ES-I3 (cell line): ENCODE measurements around the gene THAP8.
"Not testable (repeated sequence)": the region's sequence is repeated elsewhere in the genome, so short reads cannot be mapped to it uniquely, and the experiment has no call there.

Experiments used
- H3K36me3 ChIP-seq: 2 replicates; pipeline ENCODE4 v1.6.1; 2013; ENCODE audit warnings: mild to moderate bottlenecking, low read length, control low read depth, moderate library complexity; ENCODE audit not compliant: insufficient read depth
- H3K4me1 ChIP-seq: 2 replicates; pipeline ENCODE4 v1.6.1; 2013; ENCODE audit warnings: mild to moderate bottlenecking, control low read depth, low read length; ENCODE audit not compliant: insufficient read depth
- H3K9ac ChIP-seq: 2 replicates; pipeline ENCODE4 v1.6.1; 2013; ENCODE audit warnings: low read depth, mild to moderate bottlenecking, low read length, moderate library complexity
- H3K9me3 ChIP-seq: 2 replicates; pipeline ENCODE4 v1.6.1; 2013; ENCODE audit warnings: mild to moderate bottlenecking, low read length, moderate library complexity; ENCODE audit not compliant: control insufficient read depth, insufficient read depth

THAP8 gene

DNA sequence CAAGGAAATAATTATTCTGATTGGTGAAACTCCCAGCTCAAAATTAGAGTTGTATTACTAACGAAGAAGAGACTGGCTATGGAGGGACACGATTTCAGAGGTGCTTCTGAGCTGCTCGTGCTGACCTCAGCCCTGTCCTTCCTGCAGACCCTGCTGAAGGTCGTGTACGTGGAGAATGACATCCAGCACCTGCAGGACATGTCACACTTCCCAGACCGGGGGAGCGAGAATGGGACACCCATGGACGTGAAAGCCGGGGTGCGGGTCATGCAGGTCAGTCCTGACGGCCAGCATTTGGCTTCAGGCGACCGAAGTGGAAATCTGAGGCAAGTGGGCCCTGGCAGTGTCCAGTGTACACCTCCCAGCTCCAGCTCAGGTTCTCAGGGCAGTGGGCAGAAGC, 28.8 kb upstream of the THAP8 start:
- Histone ChIP-seq H3K4me1 (no peaks in the 10 kb centered on the region), H3K36me3 (peaks cover 13% of the 10 kb centered on the region), H3K9ac (no peak overlapping the region), H3K9me3 (no peaks in the 10 kb centered on the region)

DNA sequence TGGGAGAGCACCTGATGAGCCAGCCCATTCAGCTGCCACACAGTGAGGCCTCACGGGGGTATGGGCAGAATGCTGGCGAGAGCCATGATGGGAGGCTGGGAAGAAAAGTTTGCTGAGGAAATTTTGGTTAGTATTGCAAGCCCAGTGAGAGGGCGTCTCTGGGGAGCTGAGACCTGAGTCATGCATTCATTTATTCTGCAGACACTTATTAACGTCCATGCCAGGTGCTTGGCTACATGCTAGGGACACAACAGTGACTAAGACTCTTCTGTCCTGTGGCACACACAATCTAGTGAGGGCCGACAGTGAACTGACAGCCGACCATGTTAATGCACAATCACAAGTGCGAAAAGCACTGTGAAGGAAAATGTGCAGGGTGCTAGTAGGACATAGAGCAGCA, 27.8 kb upstream of the THAP8 start:
- Histone ChIP-seq H3K4me1 (no peaks in the 10 kb centered on the region), H3K9me3 (no peaks in the 10 kb centered on the region), H3K36me3 (peaks cover 10% of the 10 kb centered on the region), H3K9ac (no peak overlapping the region)

DNA sequence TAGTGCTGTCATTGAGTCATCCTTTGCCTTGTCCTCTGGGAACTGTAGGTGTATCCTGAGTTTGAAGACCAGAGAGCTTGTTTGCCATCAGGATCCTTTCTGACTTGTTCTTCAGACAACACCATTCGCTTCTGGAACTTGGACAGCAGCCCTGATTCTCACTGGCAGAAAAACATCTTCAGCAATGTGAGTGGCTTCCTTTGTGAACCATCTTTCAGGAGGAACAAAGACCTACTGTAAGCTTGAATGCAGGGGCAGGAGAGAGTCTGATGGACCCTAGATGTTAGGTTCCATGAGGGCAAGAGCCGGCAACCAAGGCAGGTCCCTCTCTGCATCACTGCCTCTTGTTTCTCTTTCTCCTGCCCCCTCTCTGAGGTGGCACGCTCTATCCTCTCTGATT, 27.3 kb upstream of the THAP8 start:
- Histone ChIP-seq H3K9ac (no peak overlapping the region), H3K4me1 (no peaks in the 10 kb centered on the region), H3K36me3 (peaks cover 7% of the 10 kb centered on the region), H3K9me3 (no peaks in the 10 kb centered on the region)

DNA sequence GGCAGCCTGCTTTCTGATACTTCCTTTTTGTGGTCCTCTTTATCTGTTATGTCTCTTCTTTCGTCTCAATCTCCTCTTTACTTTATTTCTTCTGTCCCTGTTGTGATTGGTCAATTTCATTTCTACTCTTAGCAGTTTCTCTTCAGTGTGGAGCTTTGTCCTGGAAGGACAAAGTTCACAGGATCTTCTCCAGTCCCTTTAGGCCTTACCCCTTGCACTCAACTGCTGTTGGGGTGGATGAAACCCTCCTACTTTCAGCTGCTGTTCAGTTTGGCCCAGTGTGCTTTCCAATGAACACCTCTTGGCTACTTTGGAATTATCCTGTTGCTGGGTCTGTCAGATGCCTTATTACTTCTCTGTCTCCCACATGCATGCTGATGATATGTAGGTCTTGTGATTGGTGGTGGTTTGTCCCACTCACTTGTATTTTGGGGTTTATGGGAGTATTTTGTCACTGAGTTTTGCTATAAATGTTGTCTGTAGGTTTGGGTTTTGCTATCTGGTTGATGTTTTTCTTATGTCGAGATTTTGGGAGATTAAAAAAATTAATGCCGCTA, 25.4 kb upstream of the THAP8 start:
- Histone ChIP-seq H3K4me1 (no peaks in the 10 kb centered on the region), H3K36me3 (peaks cover 5% of the 10 kb centered on the region), H3K9me3 (no peaks in the 10 kb centered on the region), H3K9ac (no peak overlapping the region)

DNA sequence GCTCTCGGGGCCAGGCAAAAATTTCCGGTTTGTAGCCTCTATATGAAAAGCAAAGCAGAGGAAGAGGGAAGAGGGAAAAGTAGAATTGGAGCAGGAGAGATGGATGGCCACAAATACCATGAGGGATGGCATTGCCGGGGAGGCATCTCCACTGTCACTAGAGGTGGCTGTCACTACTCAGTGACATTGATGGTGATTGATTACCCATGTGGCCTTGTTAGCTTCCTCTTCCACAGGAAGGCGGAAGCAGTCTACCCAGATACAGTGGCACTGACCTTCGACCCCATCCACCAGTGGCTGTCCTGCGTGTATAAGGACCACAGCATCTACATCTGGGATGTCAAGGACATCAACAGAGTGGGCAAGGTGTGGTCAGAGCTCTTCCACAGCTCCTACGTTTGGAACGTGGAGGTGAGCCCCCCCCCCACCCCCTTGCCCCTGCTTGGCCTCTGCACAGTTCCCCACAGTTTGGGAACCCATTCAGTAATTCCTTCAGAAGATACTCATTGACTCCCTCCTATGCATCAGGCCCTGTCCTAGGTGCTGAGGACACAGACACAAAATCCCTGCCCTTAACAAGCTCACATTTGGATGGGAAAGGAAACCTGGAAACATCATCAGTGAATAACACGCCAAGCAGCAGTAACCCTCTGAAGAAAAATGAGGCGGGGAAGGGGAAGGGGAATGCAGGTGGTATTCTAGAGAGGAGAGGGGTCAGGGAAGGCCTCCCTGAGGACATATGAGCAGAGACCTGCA, 19.2 kb upstream of the THAP8 start:
- Histone ChIP-seq H3K4me1 (no peaks in the 10 kb centered on the region), H3K36me3 (peaks cover 8% of the 10 kb centered on the region; the same call in 1 of the 2 replicates), H3K9me3 (no peaks in the 10 kb centered on the region), H3K9ac (no peak overlapping the region)

DNA sequence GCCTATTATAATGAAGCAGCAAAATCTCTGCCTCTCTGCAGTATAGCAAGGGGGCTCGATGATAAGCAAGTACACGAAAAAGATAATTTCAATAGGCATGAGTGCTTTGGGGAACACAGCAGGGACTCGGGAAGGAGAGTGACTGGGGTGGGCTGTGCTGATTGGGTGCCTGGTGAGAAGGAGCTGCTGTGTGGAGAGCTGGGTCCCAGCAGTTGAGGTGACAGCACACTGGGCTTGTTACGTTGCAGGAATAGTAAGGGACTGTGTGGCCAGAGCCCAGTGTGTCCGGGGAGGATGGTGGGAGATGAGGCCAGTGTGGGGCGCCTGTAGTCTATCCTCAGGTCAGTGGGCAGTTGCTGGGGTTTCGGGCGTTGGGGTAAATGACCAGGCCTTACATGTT, 18.0 kb upstream of the THAP8 start:
- no peak overlapping the region for H3K9ac ChIP-seq
- H3K36me3 ChIP-seq = peaks cover 17% of the 10 kb centered on the region
- no peaks in the 10 kb centered on the region for H3K4me1 ChIP-seq
- no peaks in the 10 kb centered on the region for H3K9me3 ChIP-seq

DNA sequence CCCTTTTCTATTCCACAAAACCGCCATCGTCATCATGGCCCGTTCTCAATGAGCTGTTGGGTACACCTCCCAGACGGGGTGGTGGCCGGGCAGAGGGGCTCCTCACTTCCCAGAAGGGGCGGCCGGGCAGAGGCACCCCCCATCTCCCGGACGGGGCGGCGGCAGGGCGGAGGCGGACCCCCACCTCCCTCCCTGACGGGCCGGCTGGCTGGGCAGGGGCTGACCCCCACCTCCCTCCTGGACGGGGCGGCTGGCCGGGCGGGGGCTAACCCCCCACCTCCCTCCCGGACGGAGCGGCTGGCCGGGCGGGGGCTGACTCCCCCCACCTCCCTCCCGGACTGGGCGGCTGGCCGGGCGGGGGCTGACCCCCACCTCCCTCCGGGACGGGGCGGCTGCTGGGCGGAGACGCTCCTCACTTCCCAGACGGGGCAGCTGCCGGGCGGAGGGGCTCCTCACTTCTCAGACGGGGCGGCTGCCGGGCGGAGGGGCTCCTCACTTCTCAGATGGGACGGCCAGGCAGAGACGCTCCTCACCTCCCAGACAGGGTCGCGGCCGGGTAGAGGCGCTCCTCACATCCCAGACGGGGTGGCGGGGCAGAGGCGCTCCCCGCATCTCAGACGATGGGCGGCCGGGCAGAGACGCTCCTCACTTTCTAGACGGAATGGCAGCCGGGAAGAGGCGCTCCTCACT, 14.9 kb upstream of the THAP8 start:
- H3K9ac ChIP-seq, H3K9me3 ChIP-seq, H3K4me1 ChIP-seq: not testable (repeated sequence)
- H3K36me3 ChIP-seq = peaks cover 29% of the 10 kb centered on the region

DNA sequence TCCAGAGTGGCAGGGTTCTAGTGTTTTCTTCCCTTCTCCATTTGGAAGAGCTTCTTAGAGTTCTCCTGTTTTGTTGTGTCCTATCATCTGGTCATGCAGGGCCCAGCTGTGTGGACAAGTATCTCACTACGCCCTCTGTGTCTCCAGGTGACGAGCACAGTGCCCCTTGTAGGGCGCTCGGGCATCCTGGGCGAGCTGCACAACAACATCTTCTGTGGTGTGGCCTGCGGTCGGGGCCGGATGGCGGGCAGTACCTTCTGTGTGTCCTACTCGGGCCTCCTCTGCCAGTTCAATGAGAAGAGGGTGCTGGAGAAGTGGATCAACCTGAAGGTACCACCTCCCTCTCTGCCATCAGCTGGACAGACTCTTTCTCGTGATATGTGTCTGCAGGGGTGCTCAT, 13.6 kb upstream of the THAP8 start:
- Histone ChIP-seq H3K4me1 (no peaks in the 10 kb centered on the region), H3K36me3 (peaks cover 29% of the 10 kb centered on the region), H3K9ac (no peak overlapping the region), H3K9me3 (no peaks in the 10 kb centered on the region)

DNA sequence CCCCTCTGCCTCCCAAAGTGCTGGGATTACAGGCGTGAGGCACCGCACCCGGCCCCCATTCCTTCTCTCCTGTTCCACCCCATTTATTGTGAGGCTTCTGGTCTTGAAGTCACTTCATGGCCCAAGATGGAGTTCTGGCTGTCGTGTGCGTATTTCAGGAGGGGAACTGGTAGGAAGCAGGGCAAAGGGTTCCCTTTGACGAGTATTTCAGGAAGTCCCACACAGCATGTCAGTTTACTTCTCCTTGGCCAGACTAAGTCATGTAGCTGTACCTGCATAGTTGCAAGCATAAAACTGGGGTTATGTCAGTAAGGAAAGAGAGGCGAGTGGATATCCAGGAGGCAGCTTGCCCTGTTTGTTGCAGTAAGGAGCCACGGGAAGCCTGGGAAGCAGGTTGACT, 10.7 kb upstream of the THAP8 start:
- Histone ChIP-seq H3K9ac (no peak overlapping the region), H3K36me3 (peaks cover 24% of the 10 kb centered on the region), H3K9me3 (no peaks in the 10 kb centered on the region), H3K4me1 (no peaks in the 10 kb centered on the region)

DNA sequence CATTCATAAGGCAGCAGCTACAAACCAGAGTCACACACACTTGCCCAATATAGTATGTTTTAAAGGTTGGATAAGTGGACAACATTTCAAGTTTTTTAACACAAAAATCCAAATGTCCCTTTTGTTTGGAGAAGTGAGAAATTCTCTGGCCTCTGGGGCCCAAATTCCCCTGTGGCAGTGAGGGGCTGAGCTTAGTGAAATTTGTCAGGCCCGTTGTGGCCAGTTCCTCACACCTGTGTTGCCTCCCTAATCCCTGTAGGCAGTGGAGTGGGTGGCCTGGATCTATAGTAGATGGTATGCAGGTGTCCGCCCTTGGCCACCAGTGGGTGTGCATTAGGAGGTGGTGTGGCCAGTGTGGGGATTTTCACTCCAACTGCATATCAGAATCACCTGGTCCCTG, 7.3 kb upstream of the THAP8 start:
- H3K4me1 ChIP-seq = peaks cover 4% of the 10 kb centered on the region; the same call in 1 of the 2 replicates
- H3K9me3 ChIP-seq = no peaks in the 10 kb centered on the region
- no peak overlapping the region for H3K9ac ChIP-seq
- peaks cover 12% of the 10 kb centered on the region; the same call in 1 of the 2 replicates for H3K36me3 ChIP-seq

DNA sequence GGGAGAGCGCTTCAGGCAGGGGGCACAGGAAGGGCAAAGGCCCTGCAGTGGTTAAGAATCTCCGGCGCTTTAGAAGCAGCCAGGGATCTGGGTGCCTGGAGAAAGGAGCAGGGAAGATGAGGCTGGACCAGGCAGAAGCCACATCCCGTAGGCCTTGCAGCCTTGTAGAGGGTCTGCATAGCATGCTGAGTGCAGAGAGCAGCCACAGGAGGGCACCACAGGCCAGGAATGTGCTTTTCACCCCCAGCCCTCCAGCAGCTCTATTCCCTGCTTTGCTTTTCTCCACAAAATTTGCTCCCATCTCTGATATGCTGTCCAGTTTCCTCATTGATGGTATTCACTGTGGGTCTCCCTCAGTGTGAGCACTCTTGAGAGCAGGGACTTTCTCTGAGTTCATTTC, 6.3 kb upstream of the THAP8 start:
- Histone ChIP-seq H3K36me3 (peaks cover 9% of the 10 kb centered on the region; the same call in 1 of the 2 replicates), H3K9ac (no peak overlapping the region), H3K4me1 (peaks cover 7% of the 10 kb centered on the region; the same call in 1 of the 2 replicates), H3K9me3 (no peaks in the 10 kb centered on the region)

DNA sequence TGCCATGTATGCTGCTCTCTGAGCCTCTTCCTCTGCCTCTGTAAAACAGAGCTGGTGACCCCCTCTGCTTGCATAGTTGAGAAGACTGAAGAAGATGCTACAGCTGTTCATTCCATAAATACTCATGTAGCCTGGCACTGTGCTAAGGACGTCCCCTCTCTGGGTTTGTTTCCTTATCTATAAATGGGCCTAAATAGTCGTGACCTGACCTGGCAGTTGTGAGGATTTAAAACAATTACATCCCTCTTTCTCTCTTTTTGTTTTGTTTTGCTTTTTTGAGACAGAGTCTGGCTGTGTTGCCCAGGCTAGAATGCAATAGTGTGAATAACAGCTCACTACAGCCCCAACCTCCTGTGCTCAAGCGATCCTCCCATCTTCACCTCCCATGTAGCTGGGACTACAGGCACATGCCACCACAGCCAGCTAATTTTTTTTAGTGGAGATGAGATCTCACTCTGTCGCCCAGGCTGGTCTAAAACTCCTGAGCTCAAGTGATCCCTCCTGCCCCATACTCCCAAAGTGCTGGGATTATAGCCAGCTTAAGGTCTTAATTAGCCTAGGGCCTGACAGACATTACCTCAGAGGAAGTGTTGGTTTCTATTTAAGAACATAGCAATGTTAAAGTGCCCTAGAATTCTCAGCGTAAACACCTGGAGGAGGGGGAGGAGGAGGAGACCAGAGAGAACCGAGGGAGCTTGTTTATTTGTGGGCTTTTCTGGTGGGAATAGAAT, 5.3 kb upstream of the THAP8 start:
- H3K36me3 ChIP-seq = peaks cover 6% of the 10 kb centered on the region; the same call in 1 of the 2 replicates
- H3K9me3 ChIP-seq = no peaks in the 10 kb centered on the region
- peaks cover 7% of the 10 kb centered on the region; the same call in 1 of the 2 replicates for H3K4me1 ChIP-seq
- H3K9ac ChIP-seq = no peak overlapping the region

DNA sequence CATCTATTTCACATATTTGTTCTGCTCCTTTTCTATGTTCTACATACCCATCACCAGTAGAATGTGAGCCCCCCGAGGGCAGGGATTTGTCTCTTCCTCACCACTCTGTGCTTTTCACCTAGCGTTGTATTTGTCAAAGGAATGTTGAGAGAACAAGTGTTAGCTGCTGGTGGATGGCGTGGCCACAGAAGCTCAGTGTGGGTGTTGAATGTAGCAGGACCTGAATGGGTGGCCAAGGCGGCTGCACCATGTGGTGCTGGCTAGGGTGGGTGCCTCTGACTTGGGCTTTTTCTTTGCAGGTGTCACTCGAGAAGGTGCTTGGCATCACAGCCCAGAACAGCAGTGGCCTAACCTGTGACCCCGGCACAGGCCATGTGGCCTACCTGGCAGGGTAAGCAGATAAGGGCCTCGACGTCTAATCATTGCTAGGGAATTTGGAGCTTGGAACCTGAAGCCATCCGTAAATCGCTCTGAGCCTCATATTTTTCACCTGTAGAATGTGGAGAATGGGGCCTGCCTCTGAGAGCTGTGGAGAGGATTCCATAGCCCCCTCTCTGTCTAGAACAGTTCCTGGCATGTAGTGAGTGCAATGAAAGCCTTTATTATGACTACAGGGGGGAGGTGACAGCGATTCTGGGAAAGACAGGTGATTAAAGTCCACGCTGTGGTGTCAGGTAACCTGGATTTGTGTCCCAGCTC, 4.5 kb upstream of the THAP8 start:
- Histone ChIP-seq H3K4me1 (peaks cover 7% of the 10 kb centered on the region; the same call in 1 of the 2 replicates), H3K9ac (no peak overlapping the region), H3K36me3 (peaks cover 6% of the 10 kb centered on the region; the same call in 1 of the 2 replicates), H3K9me3 (no peaks in the 10 kb centered on the region)
